GM18870 (cell line): ENCODE measurements around the gene FAM8A1.

ENCODE experiments used
- ATAC-seq: cut with Tn5 transposase; IDR thresholded peaks from one replicate; pipeline ENCODE4 v1.9.1; 2021; ENCODE audit warnings: moderate library complexity; ENCODE audit not compliant: unreplicated experiment

The FAM8A1 gene

GRCh38 chr6:17656644-17657043 is 56.5 kb downstream of the FAM8A1 start:
- ATAC-seq, result no peak
